HG02981 (cell line): ENCODE data around the gene OGFOD1.
A peak's percentile ranks its signal among the peaks of the same experiment; 100 is the strongest.

Experiments
- ATAC-seq: cut with Tn5 transposase; IDR thresholded peaks from one replicate; pipeline ENCODE4 v1.9.1; 2021; ENCODE audit warnings: mild to moderate bottlenecking, moderate library complexity; ENCODE audit not compliant: unreplicated experiment

The OGFOD1 gene

DNA sequence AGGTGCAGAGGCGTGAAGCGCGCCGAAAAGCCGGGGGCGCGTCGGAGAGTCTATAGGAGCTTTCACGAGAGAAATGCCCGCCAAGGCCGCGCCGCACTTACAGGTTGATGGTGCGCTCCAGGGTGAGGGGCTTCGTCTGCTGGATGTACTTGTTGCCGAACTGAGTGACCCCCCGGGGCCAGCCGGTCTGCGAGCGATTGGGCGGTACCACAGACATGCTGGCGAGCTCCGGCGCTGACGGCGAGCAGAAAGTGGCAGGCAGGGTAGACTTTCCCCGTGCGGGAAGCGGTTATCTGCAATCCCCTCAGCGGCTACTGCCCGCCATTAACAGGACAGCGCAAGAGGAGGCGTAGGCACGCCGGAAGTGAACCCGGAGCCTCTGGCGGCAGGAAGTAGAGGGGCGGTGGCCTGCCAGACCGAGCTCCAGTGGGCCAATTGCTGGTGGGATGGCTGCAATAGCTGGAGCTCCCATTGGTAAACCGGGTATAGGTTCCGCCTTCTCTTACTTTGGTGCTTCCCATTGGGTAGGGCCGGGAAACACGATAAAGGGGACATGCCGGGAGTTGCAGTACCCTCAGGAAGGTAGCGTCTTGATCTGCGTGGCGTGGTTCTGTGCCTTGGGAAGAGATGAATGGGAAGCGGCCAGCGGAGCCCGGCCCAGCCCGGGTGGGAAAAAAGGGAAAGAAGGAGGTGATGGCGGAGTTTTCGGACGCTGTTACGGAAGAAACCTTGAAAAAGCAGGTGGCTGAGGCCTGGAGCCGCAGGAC, at the start of gene OGFOD1, which contains the start of gene NUDT21:
Gene OGFOD1, plus strand, starts transcription at position 569 of the 767 bp plus-strand sequence. Its CDS starts 59 bp downstream, at position 628.
Gene NUDT21, minus strand, starts transcription at position 347 of the 767 bp plus-strand sequence. Its CDS starts 130 bp downstream, at position 217.
- ATAC-seq: peak; percentile 98

DNA sequence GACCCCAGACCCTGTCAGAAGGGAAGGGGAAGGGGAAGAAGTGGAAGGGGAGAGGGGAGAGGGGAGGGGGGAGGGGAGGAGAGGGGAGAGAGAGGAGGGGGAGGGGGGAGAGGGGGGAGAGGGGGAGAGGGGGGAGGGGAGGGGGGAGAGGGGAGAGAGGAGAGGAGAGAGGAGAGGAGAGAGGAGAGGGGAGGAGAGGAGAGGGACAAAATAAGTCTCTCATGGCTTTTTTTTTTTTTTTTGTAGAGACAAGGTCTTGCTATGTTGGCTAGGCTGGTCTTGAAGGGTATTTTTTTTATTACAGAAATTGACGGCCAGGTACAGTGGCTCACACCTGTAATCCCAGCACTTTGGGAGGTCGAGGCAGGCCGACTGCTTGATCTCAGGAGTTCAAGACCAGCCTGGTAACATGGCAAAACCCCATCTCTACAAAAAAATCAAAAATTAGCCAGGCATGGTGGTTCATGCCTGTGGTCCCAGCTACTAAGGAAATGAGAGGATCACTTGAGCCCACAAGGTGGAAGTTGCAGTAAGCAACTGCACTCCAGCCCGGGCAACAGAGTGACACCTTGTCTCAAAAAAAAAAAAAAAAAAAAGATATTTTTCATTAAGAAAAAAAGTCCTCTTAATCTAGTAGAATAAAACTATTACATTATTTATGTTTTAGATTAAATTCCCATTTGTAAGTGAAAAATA, 45.2 kb upstream of the OGFOD1 start:
- no peak for ATAC-seq

DNA sequence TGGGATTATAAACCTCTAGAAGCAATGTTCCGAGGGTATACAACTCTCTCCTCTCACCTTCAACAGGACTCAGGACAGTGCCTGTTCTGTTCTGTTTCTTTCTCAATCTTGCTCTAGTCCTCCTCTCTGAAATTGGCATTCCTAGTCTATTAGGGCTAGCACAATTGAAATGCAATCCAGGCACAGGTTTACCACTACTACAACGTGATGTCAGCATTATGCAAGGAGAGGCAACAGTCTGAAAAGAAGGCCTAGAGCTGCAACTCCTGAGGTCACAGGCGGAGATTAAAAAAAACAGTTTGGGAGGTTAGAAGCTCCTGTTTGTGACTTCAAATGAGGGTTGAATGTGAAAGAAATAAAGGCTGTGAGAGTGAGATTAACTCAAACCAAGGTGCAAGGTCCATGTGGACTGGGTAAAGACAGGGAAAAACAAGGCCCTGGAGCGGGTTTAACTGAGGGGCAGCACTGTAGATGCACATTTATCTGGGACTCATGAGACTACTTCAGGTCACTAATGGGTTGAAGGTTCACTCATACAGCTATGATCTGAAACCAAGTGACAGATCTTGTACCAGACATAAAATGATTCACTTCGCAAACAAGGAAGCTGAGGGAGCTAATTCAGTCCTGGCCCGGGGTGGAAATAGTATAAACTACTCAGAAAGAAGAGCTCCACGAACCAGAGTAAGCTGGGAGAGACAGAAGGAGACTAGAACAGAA, 42.8 kb upstream of the OGFOD1 start:
- ATAC-seq: no peak

DNA sequence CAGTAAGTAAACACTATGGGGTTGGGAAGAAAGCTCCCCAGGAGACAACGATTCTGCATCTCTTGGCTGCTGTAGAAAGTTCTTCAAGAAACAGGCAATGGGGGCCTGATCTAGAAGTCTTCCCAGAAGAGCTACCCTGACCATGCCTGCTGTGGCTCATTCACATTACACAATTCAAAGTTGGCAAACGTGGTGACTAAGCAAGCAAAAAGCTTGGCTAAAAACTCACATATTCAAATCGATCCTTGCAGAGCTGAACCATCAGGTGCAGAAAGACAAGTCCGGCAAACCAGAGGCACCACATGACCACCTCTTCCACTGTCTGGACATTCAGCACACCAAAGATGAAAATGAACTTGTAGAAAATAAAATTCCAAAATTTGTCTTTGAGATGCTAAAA, 42.2 kb upstream of the OGFOD1 start:
- no peak for ATAC-seq

DNA sequence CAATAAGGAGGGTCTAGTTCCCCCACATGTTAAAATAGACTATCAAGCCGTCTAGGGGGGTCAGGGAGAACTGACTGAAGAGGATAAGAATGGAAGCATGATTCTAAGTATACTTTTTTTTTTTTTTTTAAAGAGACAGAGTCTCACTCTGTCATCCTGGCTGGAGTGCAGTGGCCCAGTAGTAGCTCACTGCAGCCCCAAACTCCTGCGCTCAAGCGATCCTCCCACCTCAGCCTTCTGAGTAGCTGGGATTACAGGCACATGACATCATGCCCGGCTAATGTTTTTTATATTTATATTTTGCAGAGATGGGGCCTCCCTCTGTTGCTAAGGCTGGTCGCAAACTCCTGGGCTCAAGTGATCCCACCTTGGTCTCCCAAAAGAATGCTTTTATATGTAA, 40.2 kb upstream of the OGFOD1 start:
- ATAC-seq: no peak

DNA sequence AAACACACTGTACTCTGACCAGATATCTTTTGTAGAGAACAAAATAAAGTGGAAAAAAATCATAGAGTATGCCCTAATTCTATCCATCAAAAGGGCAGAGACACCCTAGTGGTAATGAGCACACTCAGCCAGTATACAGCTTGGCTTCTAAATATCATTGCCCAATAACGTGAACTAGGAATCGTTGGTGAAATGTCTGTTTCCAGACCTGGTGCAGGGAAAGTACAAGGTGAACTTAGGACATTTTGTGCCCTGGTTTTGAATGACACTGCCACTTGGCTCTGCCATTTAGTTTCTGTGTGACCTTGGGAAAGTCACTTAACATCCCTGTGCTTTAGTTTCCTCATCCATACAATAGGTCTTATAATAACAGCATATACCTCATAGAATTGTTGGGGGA, 39.7 kb upstream of the OGFOD1 start:
- no peak for ATAC-seq

DNA sequence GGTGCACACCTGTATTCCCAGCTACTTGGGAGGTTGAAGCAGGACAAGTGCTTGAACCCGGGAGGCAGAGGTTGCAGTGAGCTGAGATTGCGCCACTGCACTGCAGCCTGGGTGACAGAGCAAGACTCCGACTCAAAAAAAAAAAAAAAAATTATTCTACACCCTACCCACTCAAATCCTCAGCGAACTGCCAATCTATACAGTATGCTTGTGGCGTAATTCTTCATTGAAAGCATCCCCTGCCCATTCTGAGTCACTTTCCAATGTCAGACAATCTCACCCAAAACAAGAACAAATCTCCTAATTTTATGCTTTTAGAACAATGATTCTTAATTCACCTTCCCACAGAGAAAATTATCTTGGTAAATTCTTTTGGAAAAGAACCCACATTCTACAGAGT, 38.0 kb upstream of the OGFOD1 start:
- ATAC-seq: no peak

DNA sequence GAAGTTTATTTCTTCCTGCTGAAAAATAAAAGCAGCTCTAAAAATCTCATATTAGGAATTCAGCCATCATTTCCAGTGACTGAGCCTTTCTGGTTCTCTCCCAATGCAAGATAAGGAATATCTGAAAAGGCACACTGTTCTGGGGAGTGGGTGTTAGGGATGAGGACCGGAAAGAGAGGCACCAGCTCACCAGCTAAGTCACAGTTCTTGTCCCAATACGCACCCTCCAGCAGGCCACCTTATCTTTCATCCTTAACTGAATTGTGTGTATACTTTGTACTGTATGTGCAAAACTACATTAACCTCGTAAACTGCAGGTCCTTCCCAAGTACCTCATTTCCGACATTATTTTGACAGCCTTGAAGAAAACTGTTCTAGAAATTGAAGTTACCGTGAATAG, 37.0 kb upstream of the OGFOD1 start:
- ATAC-seq: no peak

DNA sequence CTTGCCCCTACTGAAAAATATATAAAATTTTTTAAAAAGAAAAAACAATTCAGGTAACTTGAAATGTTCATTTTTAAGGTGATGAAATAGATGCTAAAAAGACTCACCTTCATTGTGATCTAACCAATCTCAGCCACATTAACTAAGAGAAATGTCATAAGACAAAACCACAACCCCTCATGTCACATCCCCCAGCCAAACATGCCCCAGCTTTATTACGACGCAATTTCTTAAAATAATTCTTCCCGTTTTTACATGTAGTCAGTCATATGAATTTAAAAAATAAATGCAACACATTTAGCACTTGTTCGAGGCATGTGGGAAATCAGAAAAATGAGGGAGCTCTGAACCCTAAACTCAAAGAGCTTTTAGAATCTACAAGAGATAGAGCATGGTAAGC, 35.5 kb upstream of the OGFOD1 start:
- ATAC-seq: no peak

DNA sequence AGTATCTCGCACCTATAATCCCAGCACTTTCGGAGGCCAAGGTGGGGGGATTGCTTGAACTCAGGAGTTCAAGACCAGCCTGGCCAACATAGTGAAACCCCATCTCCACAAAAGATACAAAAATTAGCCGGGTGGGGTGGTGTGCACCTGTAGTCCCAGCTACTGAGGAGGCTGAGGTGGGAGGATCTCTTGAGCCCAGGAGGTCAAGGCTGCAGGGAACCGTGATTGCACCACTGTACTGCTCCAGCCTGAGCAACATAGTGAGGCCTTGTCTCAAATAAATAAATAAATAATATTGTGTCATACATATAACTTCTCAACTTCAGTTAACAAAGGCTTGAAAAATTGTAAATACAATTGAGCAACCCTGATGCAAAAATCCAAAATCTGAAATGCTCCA, 34.2 kb upstream of the OGFOD1 start:
- ATAC-seq: no peak

DNA sequence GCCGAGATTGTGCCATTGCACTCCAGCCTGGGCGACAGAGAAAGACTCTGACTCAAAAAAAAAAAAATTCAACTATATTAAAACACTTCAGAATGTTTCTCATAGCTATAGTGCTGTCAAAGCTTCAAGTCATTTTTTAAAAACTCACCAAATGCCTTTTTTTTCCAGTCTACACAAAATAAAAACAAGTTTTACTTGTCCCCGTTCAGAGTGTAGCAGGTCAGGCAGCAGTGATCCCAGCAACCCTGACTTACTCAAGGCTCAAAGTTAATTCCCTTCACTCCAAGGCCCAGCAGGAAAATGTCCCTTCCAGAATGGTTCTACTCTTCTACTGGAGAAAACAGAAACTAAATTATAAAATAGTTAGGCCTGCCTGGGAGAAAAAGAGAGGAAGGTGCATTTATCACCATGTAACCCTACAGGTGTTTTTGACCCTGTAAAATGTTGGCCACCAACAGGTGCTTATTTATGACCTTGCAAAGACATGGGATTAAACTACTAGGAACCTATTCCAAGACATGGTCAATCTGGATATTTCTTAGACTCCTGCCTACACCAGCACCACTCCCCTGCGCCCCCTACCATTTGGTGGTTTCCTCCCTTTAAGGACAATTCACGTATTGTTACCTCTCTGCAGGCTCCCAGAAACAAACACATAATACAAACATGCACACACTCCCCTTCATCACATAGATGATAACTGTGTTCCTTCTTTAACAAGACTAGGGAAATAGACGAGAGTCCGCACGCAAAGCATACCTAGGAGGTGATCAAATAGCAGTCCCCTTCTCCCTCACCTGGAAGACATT, 31.4 kb upstream of the OGFOD1 start:
- ATAC-seq: no peak

DNA sequence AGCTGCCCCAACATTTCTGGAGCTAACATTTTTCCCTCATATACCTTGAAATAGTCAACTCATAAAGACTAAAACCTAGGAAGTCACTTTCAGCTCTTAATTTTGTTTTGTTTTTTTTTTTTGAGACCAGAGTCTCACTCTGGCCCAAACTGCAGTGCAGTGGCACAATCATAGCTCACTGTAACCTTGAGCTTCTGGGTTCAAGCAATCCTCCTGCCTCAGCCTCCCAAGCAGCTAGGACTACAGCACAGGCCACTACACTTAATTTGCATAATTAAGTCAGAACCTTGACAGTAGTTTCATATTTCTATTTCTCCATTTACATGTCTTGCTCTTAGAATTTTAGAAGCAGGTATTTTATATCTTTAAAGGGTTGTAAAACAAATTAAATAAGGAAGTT, 30.7 kb upstream of the OGFOD1 start:
- no peak for ATAC-seq

DNA sequence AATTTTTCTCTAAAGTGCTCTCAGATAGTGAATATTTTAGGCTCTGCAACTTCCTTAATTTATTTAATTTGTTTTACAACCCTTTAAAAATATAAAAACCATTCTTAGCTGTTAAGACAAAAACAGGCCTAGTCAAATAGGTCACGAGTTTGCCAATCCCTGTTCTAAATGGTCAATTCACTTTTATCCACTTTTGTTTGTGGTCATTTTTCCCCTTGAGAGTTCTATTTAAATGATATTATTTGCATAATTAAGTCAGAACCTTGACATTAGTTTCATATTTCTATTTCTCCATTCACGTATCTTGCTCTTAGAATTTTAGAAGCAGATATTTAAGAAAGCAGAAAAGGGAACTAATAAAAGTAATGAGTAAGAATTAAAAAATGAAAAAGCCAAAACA, 30.0 kb upstream of the OGFOD1 start:
- no peak for ATAC-seq

DNA sequence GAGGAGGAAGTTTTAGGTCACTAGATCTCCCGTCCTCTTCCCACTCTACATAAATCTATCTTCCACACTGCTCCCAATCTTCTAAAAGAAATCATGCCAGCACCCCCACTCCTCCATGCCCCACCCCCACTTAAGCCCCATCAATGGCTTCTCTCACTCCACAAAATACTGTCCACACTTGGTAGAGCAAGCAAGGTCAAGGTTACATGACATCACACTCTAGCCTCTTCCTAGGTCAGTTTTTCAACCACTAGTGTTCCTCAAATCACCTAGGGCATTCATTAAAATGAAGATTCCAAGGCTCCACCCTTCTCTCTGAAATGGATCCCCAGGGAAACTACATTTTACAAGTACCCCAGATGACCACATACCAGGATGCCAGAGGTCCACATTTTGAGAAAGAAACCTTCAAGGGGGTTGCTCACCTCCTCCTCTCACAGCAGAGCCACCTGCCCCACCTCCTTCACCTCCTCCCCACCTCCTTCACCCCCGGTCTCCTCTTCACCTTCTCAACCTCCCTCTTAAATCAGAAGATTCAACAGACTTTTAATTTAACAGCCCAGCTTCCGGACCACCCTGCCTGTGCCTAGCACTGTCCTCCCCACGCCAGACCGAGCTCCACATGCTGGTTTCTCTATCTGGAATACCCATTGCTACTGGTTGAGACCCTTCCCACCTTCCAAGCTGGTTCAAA, 29.2 kb upstream of the OGFOD1 start:
- ATAC-seq: no peak

DNA sequence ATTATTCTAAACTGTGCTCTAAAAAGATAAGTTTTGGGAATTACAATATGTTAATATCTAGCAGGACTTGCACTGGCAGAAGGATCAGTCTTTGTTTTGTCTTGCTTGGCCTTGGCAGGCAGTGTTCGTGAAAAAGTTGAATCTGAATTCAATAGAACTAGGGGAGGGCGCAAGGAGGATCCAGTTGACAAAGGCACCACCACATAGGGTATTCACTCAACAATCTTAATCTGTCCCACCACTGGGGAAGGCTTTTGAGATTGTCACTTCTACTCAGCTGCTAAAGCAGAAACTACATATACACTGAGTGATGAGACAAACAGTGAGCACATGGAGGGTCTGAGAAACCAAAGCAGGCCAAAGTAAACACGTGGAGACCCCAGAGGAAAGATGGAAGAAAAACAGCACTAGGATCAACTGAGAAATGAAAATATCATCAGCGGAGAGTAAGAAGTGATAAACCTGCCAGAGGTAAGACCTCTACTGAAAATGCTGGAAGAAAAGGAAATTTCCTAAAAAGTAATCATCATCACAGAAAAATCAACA, 28.4 kb upstream of the OGFOD1 start:
- ATAC-seq: no peak

DNA sequence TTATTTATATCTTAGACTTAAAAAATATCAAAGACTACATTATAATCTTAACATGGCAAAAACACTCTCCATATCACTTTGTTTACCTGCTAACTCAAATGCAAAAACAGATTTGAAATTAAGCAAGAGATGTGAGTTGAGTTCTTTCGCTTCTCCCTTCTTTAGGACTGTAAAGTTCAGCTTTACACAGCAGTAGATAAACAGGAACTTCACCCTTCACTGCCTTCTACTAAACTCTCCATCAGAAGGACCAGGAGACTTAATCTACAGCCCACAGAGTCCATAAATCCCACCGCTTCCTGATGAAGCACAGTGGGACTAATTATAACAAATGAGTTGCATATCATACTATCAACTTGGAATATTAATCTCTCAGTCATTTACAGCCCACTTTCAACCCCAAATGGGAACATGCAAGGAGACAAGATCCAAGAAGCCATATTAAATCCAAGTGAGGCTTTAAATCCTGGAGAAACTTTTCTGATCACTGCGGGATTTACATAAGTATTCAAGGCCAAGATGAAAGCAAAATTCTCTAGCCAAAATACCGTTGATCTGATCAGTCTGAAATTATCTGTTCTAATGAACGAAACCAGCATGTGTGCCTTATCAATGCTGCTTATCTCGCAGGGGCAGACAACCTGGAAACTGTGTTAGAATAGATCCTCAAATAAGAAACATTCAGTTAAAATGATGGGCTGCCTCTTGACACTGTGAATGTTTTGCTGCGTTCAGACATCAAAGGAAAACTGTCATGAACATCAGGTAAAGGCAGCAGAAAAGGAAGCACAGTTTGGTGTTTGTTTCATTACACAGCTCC, 27.6 kb upstream of the OGFOD1 start:
- no peak for ATAC-seq

DNA sequence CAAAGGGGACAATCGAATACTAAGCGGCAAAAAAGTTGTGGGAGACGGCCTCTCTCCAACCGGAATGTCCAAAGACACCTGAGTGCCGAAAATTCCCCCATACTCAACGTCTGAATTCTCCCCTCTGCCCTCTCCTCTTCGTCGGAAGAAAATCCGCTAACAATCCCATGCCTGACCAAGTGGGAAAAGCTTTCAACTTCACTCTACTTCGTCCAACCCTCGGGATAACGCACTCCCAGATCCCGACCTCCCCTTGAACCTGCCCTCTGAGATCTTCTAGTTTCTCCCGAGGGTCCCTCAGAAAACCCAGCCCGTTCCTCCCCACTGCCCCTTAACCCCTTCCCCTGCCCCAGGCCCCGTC, 27.0 kb upstream of the OGFOD1 start:
- no peak for ATAC-seq

DNA sequence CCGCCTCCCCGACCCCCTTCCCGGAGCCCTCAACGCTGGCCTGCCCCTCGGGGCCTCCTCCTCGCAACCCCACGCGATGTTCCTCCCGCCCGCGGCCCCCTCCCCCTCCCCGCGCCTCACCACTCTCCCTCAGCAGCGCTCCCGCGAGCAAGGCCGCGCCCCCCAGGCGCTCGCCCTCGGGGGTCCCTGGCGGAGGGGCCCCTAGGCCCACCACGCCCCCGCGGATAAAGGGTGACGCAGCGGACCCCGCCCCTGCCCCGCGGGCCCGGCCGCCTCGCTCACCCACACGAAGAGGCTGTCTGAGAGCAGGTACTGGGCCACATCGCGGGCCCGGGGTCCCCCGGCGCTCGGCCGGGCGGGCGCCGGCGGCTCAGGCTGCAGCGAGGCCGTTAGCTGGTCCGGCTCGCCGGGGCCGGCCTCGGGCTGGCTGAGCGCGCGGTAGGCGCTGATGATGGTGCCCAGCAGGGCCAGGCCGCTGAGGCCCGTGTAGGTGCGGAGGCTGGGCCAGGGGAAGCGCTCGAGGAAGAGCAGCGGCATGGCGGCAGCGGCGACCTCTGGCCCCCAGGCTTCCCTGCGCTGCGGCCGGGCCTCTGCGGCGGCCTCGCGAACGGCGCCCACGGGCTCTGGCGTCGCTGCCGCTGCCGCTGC, 26.4 kb upstream of the OGFOD1 start:
- ATAC-seq: peak; percentile 35

DNA sequence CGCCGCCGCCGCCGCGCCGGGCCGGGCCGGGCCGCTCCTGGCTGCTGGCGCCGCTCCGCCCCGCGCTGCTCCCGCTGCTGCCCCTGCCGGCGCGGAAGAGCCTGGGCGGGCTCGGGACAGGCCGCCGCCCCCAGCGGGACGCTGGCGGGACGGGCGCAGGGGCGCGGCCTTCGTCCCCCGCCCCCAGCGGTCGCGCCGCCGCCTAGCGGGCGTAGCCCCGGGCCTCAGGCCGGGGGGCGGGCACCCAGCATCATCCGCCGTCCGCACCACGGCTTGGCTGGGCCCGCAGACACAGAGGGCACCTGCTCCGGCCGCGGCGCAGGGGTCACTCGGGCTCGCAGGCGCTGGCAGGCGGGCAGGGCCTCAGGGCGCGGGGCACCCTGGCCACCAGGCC, 25.9 kb upstream of the OGFOD1 start, which contains the start of gene AMFR:
Gene AMFR, minus strand, starts transcription at position 107 of the 394 bp plus-strand sequence. CDS start 218 bp downstream, outside the sequence.
- ATAC-seq: peak; percentile 79
